Tibial nerve (tissue), 4 donors: ENCODE data around the gene PRKCB. TPM values are rescaled to one million over a fixed set of nuclear protein-coding genes. Genes with fewer than 3 reads are reported as not detected.

Experiments used
- DNase-seq, 2 donors: peaks; one replicate each; pipeline ENCODE4 v3.0.0-alpha.2; 2019; ENCODE audit warnings: low spot score in 2 of 2
- H3K27ac ChIP-seq, 4 donors: fragments of 200-600 bp; sonication (generic) in 3 of 4; one replicate each; pipeline ENCODE4 v1.5.1; 2017 to 2019; ENCODE audit warnings: mild to moderate bottlenecking in 1 of 4
- H3K27me3 ChIP-seq, 2 donors: fragments of 200-600 bp; sonication (generic) in 1 of 2; one replicate each; pipeline versions ENCODE4 v1.5.1 to v1.6.0; 2017 to 2019
- H3K36me3 ChIP-seq, 3 donors: fragments of 200-600 bp; sonication (generic); one replicate each; pipeline ENCODE4 v1.5.1; 2018 to 2019
- H3K4me1 ChIP-seq, 4 donors: fragments of 200-600 bp; sonication (generic) in 3 of 4; one replicate each; pipeline ENCODE4 v1.5.1; 2017 to 2019
- H3K4me3 ChIP-seq, 4 donors: fragments of 200-600 bp; sonication (generic) in 3 of 4; one replicate each; pipeline ENCODE4 v1.5.1; 2017 to 2019; ENCODE audit warnings: mild to moderate bottlenecking in 1 of 4, moderate library complexity in 1 of 4
- H3K9me3 ChIP-seq, 4 donors: fragments of 200-600 bp; sonication (generic) in 3 of 4; one replicate each; pipeline ENCODE4 v1.5.1; 2017 to 2019
- EP300 ChIP-seq, 2 donors: sonication (generic); formaldehyde crosslinking; IDR thresholded peaks; one replicate each; pipeline ENCODE4 v1.6.1; 2017; ENCODE audit warnings: antibody characterized with exemption in 2 of 2, mild to moderate bottlenecking in 1 of 2
- POLR2A ChIP-seq, 2 donors: fragments of 450-650 bp; IDR thresholded peaks; one replicate each; pipeline ENCODE4 v1.6.1; 2017; ENCODE audit warnings: antibody characterized with exemption in 2 of 2, mild to moderate bottlenecking in 2 of 2, moderate library complexity in 2 of 2
- WGBS, 2 donors: methylation state at CpG; one replicate each; pipeline ENCODE4 v1.1.5; 2018; 5-methylcytosine and 5-hydroxymethylcytosine counted together
- total RNA-seq, 4 donors: library from RNA; depleted of rRNA; stranded (reverse); fragments of >200 nt; gene quantifications; one replicate each; pipeline ENCODE4 v1.1.0, GENCODE V29; 2016
- TF ChIP-seq, protein P1 (sequence below), 5 experiments: fragments of 200-600 bp in 3 of 5; fragments of 450-650 bp in 2 of 5; sonication (generic) in 3 of 5; IDR thresholded peaks; one replicate each; pipeline ENCODE4 v1.5.1; 2016 to 2019; ENCODE audit warnings: antibody characterized with exemption in 5 of 5, mild to moderate bottlenecking in 3 of 5, moderate library complexity in 2 of 5

PRKCB gene
- total RNA-seq, 4 donors from 2014 or later: 2.7 to 6.9 (median 4.3) TPM

DNA sequence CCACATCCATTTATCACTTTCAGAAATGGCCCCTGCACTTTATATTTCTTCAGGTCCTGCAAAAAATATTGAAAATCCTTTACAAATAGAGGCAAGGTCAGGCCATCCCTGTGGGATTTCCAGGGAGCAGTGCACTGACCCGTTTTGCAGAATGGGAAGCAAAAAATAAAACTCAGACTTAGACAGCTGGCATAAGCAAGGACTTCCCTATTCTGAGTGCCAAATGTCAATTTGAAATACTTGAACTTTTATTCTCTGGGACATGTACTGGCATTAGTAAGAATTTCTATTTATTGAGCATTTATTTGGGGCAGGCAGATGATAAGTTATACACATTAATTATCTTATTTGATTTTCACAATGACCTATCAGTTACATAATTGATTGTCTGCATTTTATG, 32.4 kb downstream of the PRKCB start:
- Histone ChIP-seq H3K4me3 (no peak overlapping the region), H3K9me3 (no peaks in the 10 kb centered on the region), H3K36me3 (no peaks in the 10 kb centered on the region), H3K4me1 (peaks cover 0 to 16% (median 4%) of the 10 kb centered on the region in 4 donors), H3K27me3 (no peaks in the 10 kb centered on the region), H3K27ac (no peak overlapping the region)
- WGBS, 2 donors: 18 to 19% methylated on average over 1 of the region's 1 CpG
- TF ChIP-seq, protein P1, sequence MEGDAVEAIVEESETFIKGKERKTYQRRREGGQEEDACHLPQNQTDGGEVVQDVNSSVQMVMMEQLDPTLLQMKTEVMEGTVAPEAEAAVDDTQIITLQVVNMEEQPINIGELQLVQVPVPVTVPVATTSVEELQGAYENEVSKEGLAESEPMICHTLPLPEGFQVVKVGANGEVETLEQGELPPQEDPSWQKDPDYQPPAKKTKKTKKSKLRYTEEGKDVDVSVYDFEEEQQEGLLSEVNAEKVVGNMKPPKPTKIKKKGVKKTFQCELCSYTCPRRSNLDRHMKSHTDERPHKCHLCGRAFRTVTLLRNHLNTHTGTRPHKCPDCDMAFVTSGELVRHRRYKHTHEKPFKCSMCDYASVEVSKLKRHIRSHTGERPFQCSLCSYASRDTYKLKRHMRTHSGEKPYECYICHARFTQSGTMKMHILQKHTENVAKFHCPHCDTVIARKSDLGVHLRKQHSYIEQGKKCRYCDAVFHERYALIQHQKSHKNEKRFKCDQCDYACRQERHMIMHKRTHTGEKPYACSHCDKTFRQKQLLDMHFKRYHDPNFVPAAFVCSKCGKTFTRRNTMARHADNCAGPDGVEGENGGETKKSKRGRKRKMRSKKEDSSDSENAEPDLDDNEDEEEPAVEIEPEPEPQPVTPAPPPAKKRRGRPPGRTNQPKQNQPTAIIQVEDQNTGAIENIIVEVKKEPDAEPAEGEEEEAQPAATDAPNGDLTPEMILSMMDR (IDR thresholded peaks at IDR 0.05): no peak
- no peak for TF ChIP-seq EP300 (IDR thresholded peaks at IDR 0.05)
- TF ChIP-seq POLR2A (IDR thresholded peaks at IDR 0.05): no peak
- no peak for DNase-seq

DNA sequence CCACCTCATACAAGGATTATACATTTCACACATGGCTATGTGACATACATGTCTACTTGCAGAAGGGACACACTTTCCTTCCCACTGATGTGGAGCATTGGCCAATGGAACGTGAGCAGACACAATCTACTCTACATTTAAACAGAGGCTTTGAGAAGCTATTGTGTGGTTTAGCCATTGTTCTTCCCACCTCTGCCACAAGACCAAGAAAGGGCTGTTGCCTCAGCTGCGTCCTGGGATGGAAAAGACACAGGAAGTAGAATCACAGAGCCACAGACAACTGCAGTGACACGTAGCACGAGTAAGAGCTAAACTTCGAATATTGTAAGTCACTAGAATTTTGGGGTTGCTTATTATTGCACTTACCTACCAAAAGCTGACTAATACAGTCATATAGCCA, 33.3 kb downstream of the PRKCB start:
- H3K4me1 ChIP-seq: peaks cover 0 to 12% (median under 1%) of the 10 kb centered on the region in 4 donors
- H3K4me3 ChIP-seq: no peak overlapping the region
- no peak for TF ChIP-seq POLR2A (IDR thresholded peaks at IDR 0.05)
- TF ChIP-seq, protein P1 (IDR thresholded peaks at IDR 0.05): no peak
- no peak for TF ChIP-seq EP300 (IDR thresholded peaks at IDR 0.05)
- H3K27me3 ChIP-seq: no peaks in the 10 kb centered on the region
- no peaks in the 10 kb centered on the region for H3K36me3 ChIP-seq
- no peak for DNase-seq
- 54 to 58% methylated on average over 5 of the region's 5 CpGs for WGBS, 2 donors
- no peak overlapping the region for H3K27ac ChIP-seq
- H3K9me3 ChIP-seq: no peaks in the 10 kb centered on the region

- H3K4me3 ChIP-seq: no peak overlapping the region
- H3K36me3 ChIP-seq: no peaks in the 10 kb centered on the region
- no peaks in the 10 kb centered on the region for H3K9me3 ChIP-seq
- H3K27me3 ChIP-seq: no peaks in the 10 kb centered on the region
- H3K4me1 ChIP-seq: peaks cover 0 to 7% (median 0%) of the 10 kb centered on the region in 4 donors
- no peak overlapping the region for H3K27ac ChIP-seq
- DNase-seq: no peak
- TF ChIP-seq, protein P1 (IDR thresholded peaks at IDR 0.05): no peak
- TF ChIP-seq POLR2A (IDR thresholded peaks at IDR 0.05) (no peak), EP300 (IDR thresholded peaks at IDR 0.05) (no peak)
- WGBS, 2 donors: 68 to 71% methylated on average over 3 of the region's 3 CpGs
Observed at GRCh38 chr16:23871924-23872323, 36.1 kb downstream of the PRKCB start.

- H3K9me3 ChIP-seq: no peaks in the 10 kb centered on the region
- no peak for DNase-seq
- no peaks in the 10 kb centered on the region for H3K4me1 ChIP-seq
- no peak overlapping the region for H3K4me3 ChIP-seq
- no peak for TF ChIP-seq POLR2A (IDR thresholded peaks at IDR 0.05)
- no peak for TF ChIP-seq EP300 (IDR thresholded peaks at IDR 0.05)
- TF ChIP-seq, protein P1 (IDR thresholded peaks at IDR 0.05): no peak
- no peak overlapping the region for H3K27ac ChIP-seq
- no peaks in the 10 kb centered on the region for H3K27me3 ChIP-seq
- H3K36me3 ChIP-seq: no peaks in the 10 kb centered on the region
- WGBS, 2 donors: 64 to 83% methylated on average over 5 of the region's 5 CpGs
Observed at GRCh38 chr16:23874613-23875294, 39.0 kb downstream of the PRKCB start.

GRCh38 chr16:23876256-23876896, 40.6 kb downstream of the PRKCB start:
- no peaks in the 10 kb centered on the region for H3K36me3 ChIP-seq
- H3K4me1 ChIP-seq: no peaks in the 10 kb centered on the region
- 44 to 48% methylated on average over 6 of the region's 6 CpGs for WGBS, 2 donors
- TF ChIP-seq, protein P1 (IDR thresholded peaks at IDR 0.05): no peak
- no peak for TF ChIP-seq EP300 (IDR thresholded peaks at IDR 0.05)
- TF ChIP-seq POLR2A (IDR thresholded peaks at IDR 0.05): no peak
- no peak overlapping the region for H3K27ac ChIP-seq
- no peaks in the 10 kb centered on the region for H3K9me3 ChIP-seq
- H3K4me3 ChIP-seq: no peak overlapping the region
- no peak for DNase-seq
- H3K27me3 ChIP-seq: no peaks in the 10 kb centered on the region
